Measurements from ENCODE around the gene IL11RA. TPM values are rescaled to one million over a fixed set of nuclear protein-coding genes. Genes with fewer than 3 reads are reported as not detected.
A peak's percentile ranks its signal among the peaks of the same experiment; 100 is the strongest.

IL11RA gene
- total and polyA plus RNA-seq, 2 experiments from 2014 or later: 44.1 to 52.3 TPM

DNA sequence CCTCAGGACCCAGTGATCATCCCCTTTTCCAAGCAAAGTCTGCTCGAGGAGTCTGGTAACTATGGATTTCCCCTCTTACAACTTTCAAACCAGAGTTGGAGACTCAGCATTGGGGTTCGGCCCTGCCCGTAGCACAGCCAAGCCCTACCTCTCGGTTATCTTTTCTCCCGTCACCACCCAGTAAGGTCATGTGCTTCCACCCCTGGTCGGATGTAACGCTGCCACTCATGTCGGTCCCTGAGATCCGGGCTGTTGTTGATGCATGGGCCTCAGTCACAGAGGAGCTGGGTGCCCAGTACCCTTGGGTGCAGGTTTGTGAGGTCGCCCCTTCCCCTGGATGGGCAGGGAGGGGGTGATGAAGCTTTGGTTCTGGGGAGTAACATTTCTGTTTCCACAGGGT lies 4.3 kb upstream of the IL11RA start:
- H2AFZ ChIP-seq: no peak overlapping the region; the same call in 1 of the 2 replicates
- H3K36me3 ChIP-seq (ENCODE audit: low read depth): no peaks in the 10 kb centered on the region
- peak overlapping the region; percentile 80 for H3K4me2 ChIP-seq (ENCODE audit: unreplicated experiment)
- peak overlapping the region; percentile 85 for H3K9ac ChIP-seq
- 41 to 48% methylated on average over 10 of the region's 10 CpGs for WGBS, 2 experiments (ENCODE audit: low coverage in 1 of 2, low lambda C conversion rate in 2 of 2, missing lambda C conversion rate in 2 of 2)
- TF ChIP-seq EZH2phosphoT487 (IDR thresholded peaks at IDR 0.05; ENCODE audit: insufficient read depth, low read depth) (no peak), EZH2 (IDR thresholded peaks at IDR 0.05; ENCODE audit: insufficient read depth, poor library complexity, severe bottlenecking) (no peak)
- H4K20me1 ChIP-seq (ENCODE audit: insufficient read depth): no peaks in the 10 kb centered on the region
- H3K79me2 ChIP-seq (ENCODE audit: insufficient read depth): peaks cover 15% of the 10 kb centered on the region
- peak overlapping the region; percentile 78 for H3K4me3 ChIP-seq
- peaks cover 26% of the 10 kb centered on the region for H3K4me1 ChIP-seq (ENCODE audit: insufficient read depth)
- no peaks in the 10 kb centered on the region for H3K9me2 ChIP-seq (ENCODE audit: insufficient read depth)
- H3K27me3 ChIP-seq (replicated peaks; ENCODE audit: insufficient read depth): no peaks in the 10 kb centered on the region
- H3K9me3 ChIP-seq (ENCODE audit: low read depth): no peaks in the 10 kb centered on the region
- in situ Hi-C loops (cut with MboI): no loop called here
- H3K27ac ChIP-seq: no peak overlapping the region
- no peak for DNase-seq
- peaks cover 18% of the 10 kb centered on the region; the same call in 1 of the 2 replicates for H3F3A ChIP-seq (ENCODE audit: insufficient read depth)

DNA sequence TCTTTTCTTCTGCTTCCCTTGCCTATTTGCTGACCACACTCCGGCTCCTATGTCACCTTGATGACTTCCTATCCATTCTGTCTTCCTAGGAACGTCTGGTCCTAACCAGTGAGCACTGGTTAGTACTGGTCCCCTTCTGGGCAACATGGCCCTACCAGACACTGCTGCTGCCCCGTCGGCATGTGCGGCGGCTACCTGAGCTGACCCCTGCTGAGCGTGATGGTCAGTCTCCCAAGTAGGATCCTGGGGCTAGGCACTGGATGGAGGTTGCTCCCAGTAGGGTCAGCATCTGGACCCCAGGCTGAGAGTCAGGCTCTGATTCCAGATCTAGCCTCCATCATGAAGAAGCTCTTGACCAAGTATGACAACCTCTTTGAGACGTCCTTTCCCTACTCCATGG lies 3.3 kb upstream of the IL11RA start:
- no peaks in the 10 kb centered on the region for H3K9me2 ChIP-seq (ENCODE audit: insufficient read depth)
- in situ Hi-C loops (cut with MboI): no loop called here
- WGBS, 2 experiments (ENCODE audit: low coverage in 1 of 2, low lambda C conversion rate in 2 of 2, missing lambda C conversion rate in 2 of 2): 91 to 94% methylated on average over 8 of the region's 8 CpGs
- no peak overlapping the region for H3K4me3 ChIP-seq
- H3K4me2 ChIP-seq (ENCODE audit: unreplicated experiment): no peak overlapping the region
- peaks cover 36% of the 10 kb centered on the region for H3K4me1 ChIP-seq (ENCODE audit: insufficient read depth)
- no peak for DNase-seq
- H3K79me2 ChIP-seq (ENCODE audit: insufficient read depth): peaks cover 15% of the 10 kb centered on the region
- H3K27ac ChIP-seq: no peak overlapping the region
- H4K20me1 ChIP-seq (ENCODE audit: insufficient read depth): no peaks in the 10 kb centered on the region
- H3K36me3 ChIP-seq (ENCODE audit: low read depth): no peaks in the 10 kb centered on the region
- no peaks in the 10 kb centered on the region for H3K27me3 ChIP-seq (replicated peaks; ENCODE audit: insufficient read depth)
- H3F3A ChIP-seq (ENCODE audit: insufficient read depth): peaks cover 22% of the 10 kb centered on the region; the same call in 1 of the 2 replicates
- TF ChIP-seq EZH2 (IDR thresholded peaks at IDR 0.05; ENCODE audit: insufficient read depth, poor library complexity, severe bottlenecking) (no peak), EZH2phosphoT487 (IDR thresholded peaks at IDR 0.05; ENCODE audit: insufficient read depth, low read depth) (no peak)
- no peak overlapping the region for H2AFZ ChIP-seq
- no peak overlapping the region for H3K9ac ChIP-seq
- H3K9me3 ChIP-seq (ENCODE audit: low read depth): no peaks in the 10 kb centered on the region

DNA sequence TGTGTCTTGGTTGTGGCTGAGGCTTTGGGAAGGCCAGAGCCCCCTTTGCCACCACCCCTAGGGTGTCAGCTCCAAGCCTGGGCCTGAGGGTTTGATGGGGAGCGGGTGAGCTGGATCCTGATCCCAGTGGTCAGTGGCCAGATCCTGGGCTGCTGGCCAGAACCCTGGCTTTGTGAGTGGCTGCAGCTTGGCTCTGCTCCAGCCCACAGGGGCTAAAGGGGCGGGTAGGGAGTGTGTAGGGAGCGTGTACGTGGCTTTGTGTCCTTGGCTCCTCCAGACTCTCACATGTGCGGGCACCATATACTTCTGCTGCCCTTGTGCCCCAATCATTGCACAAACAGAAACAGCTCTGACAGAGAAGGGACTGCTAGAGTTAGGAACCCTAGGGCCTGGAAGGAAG lies 1.2 kb upstream of the IL11RA start:
- Histone ChIP-seq H3K4me3 (0 out of 2 replicates have a peak overlapping the region, but pooled peaks have one; percentile 67), H3K27ac (peak overlapping the region; percentile 82), H3K9me3 (ENCODE audit: low read depth) (no peaks in the 10 kb centered on the region), H3K27me3 (replicated peaks; ENCODE audit: insufficient read depth) (no peaks in the 10 kb centered on the region), H3K4me2 (ENCODE audit: unreplicated experiment) (no peak overlapping the region), H3K36me3 (ENCODE audit: low read depth) (no peaks in the 10 kb centered on the region), H3K9me2 (ENCODE audit: insufficient read depth) (no peaks in the 10 kb centered on the region), H3K79me2 (ENCODE audit: insufficient read depth) (peaks cover 15% of the 10 kb centered on the region), H3K4me1 (ENCODE audit: insufficient read depth) (peaks cover 51% of the 10 kb centered on the region), H4K20me1 (ENCODE audit: insufficient read depth) (no peaks in the 10 kb centered on the region), H3F3A (ENCODE audit: insufficient read depth) (peaks cover 22% of the 10 kb centered on the region; the same call in 1 of the 2 replicates), H3K9ac (no peak overlapping the region), H2AFZ (no peak overlapping the region)
- DNase-seq: no peak
- TF ChIP-seq EZH2 (IDR thresholded peaks at IDR 0.05; ENCODE audit: insufficient read depth, poor library complexity, severe bottlenecking) (no peak), EZH2phosphoT487 (IDR thresholded peaks at IDR 0.05; ENCODE audit: insufficient read depth, low read depth) (no peak)
- WGBS, 2 experiments (ENCODE audit: low coverage in 1 of 2, low lambda C conversion rate in 2 of 2, missing lambda C conversion rate in 2 of 2): 88 to 89% methylated on average over 5 of the region's 5 CpGs
- in situ Hi-C loops (cut with MboI): no loop called here

DNA sequence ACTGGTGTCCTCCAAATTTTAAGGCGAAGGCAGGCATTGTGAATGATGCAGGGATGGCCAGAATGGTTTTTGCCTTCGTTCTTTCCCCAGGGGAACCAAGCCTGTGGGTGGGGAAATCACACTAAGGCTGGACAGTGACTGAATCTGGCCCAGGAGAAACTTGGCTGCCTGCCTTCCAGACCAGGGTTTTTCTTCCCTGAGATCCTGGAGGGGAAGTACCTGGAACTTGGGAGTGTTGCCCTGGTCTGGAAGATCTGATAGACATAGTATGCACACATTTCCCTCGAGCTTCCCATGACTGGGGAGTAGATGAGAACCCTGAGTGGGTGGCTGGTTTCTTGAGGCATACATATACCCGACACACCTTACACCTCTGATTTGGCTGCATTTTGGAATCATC lies 664 bp upstream of the IL11RA start:
- peak overlapping the region; percentile 82 for H3K27ac ChIP-seq
- no peaks in the 10 kb centered on the region for H3K27me3 ChIP-seq (replicated peaks; ENCODE audit: insufficient read depth)
- H3K9me2 ChIP-seq (ENCODE audit: insufficient read depth): no peaks in the 10 kb centered on the region
- H3K4me3 ChIP-seq: peak overlapping the region; percentile 67
- H3K4me2 ChIP-seq (ENCODE audit: unreplicated experiment): peak overlapping the region; percentile 92
- peak; percentile 75 for DNase-seq
- in situ Hi-C loops (cut with MboI): no loop called here
- peaks cover 15% of the 10 kb centered on the region for H3K79me2 ChIP-seq (ENCODE audit: insufficient read depth)
- peaks cover 18% of the 10 kb centered on the region; the same call in 1 of the 2 replicates for H3F3A ChIP-seq (ENCODE audit: insufficient read depth)
- no peaks in the 10 kb centered on the region for H3K36me3 ChIP-seq (ENCODE audit: low read depth)
- TF ChIP-seq EZH2 (IDR thresholded peaks at IDR 0.05; ENCODE audit: insufficient read depth, poor library complexity, severe bottlenecking): no peak
- no peak for TF ChIP-seq EZH2phosphoT487 (IDR thresholded peaks at IDR 0.05; ENCODE audit: insufficient read depth, low read depth)
- peak overlapping the region; percentile 74 for H2AFZ ChIP-seq
- H3K9ac ChIP-seq: peak overlapping the region; percentile 68
- peaks cover 51% of the 10 kb centered on the region for H3K4me1 ChIP-seq (ENCODE audit: insufficient read depth)
- H4K20me1 ChIP-seq (ENCODE audit: insufficient read depth): no peaks in the 10 kb centered on the region
- WGBS, 2 experiments (ENCODE audit: low coverage in 1 of 2, low lambda C conversion rate in 2 of 2, missing lambda C conversion rate in 2 of 2): 36 to 37% methylated on average over 4 of the region's 4 CpGs
- no peaks in the 10 kb centered on the region for H3K9me3 ChIP-seq (ENCODE audit: low read depth)
